Subcutaneous abdominal adipose tissue (tissue), 5 donors: ENCODE data around the gene SRGN.
"Not testable (repeated sequence)": the region's sequence is repeated elsewhere in the genome, so short reads cannot be mapped to it uniquely, and the experiment has no call there.

Source experiments
- H3K27ac ChIP-seq: one replicate; pipeline ENCODE4 v1.7.0; 2013; ENCODE audit warnings: low read depth, mild to moderate bottlenecking, inconsistent platforms, low read length, moderate library complexity
- H3K27me3 ChIP-seq, 5 donors: one replicate each; pipeline ENCODE4 v1.7.0; 2013; ENCODE audit warnings: low read length in 5 of 5, inconsistent platforms in 1 of 5; ENCODE audit not compliant: control insufficient read depth in 5 of 5, insufficient read depth in 4 of 5
- H3K36me3 ChIP-seq, 5 donors: one replicate each; pipeline ENCODE4 v1.7.0; 2013; ENCODE audit warnings: low read length in 5 of 5; ENCODE audit not compliant: control insufficient read depth in 5 of 5, insufficient read depth in 5 of 5
- H3K4me1 ChIP-seq, 5 donors: one replicate each; pipeline ENCODE4 v1.7.0; 2013; ENCODE audit warnings: low read length in 5 of 5, mild to moderate bottlenecking in 3 of 5, moderate library complexity in 1 of 5; ENCODE audit not compliant: control insufficient read depth in 5 of 5, insufficient read depth in 5 of 5
- H3K4me3 ChIP-seq, 5 donors: one replicate each; pipeline ENCODE4 v1.7.0; 2013; ENCODE audit warnings: low read length in 5 of 5, low read depth in 1 of 5
- H3K9ac ChIP-seq, 5 donors: one replicate each; pipeline ENCODE4 v1.7.0; 2013; ENCODE audit warnings: low read length in 5 of 5, mild to moderate bottlenecking in 4 of 5, moderate library complexity in 3 of 5
- H3K9me3 ChIP-seq, 5 donors: one replicate each; pipeline ENCODE4 v1.7.0; 2013; ENCODE audit warnings: low read length in 5 of 5; ENCODE audit not compliant: control insufficient read depth in 5 of 5
- donor health status: healthy.
- donor health status: healthy.
- donor health status: healthy.
- donor health status: healthy.
- donor health status: healthy.

SRGN gene

GRCh38 chr10:69087590-69088470 is at the start of gene SRGN:
TSS of gene SRGN (plus strand) at chr10:69088103. CDS start at chr10:69088158, 55 bp downstream.
- no peaks in the 10 kb centered on the region for H3K9me3 ChIP-seq
- peak within 1 kb of the TSS; percentile 92 for H3K27ac ChIP-seq
- H3K36me3 ChIP-seq, result no peaks in the 10 kb centered on the region
- H3K4me3 ChIP-seq, result peak within 1 kb of the TSS; percentile 59 to 84 (median 65)
- peaks cover 0 to 37% (median 21%) of the 10 kb centered on the region in 5 donors for H3K4me1 ChIP-seq
- H3K9ac ChIP-seq, result peak within 1 kb of the TSS; percentile 58 to 87 (median 83)
- H3K27me3 ChIP-seq, result no peaks in the 10 kb centered on the region

- H3K9ac ChIP-seq, H3K9me3 ChIP-seq, H3K27me3 ChIP-seq, H3K4me3 ChIP-seq, H3K36me3 ChIP-seq, H3K27ac ChIP-seq: not testable (repeated sequence)
- peaks cover 0 to 10% (median 5%) of the 10 kb centered on the region in 5 donors for H3K4me1 ChIP-seq
These were observed 47.0 kb upstream of the SRGN start for GRCh38 chr10:69040904-69041303.

GRCh38 chr10:69042417-69042816 is 45.5 kb upstream of the SRGN start:
- no peak overlapping the region for H3K9ac ChIP-seq
- H3K9me3 ChIP-seq, result no peaks in the 10 kb centered on the region
- no peaks in the 10 kb centered on the region for H3K27me3 ChIP-seq
- H3K4me3 ChIP-seq, result no peak overlapping the region
- no peak overlapping the region for H3K27ac ChIP-seq
- peaks cover 0 to 13% (median 7%) of the 10 kb centered on the region in 5 donors for H3K4me1 ChIP-seq
- H3K36me3 ChIP-seq, result no peaks in the 10 kb centered on the region

GRCh38 chr10:69042838-69043237 is 45.1 kb upstream of the SRGN start:
- Histone ChIP-seq H3K36me3 (no peaks in the 10 kb centered on the region), H3K27ac (no peak overlapping the region), H3K9ac (no peak overlapping the region), H3K9me3 (no peaks in the 10 kb centered on the region), H3K4me3 (no peak overlapping the region), H3K4me1 (peaks cover 0 to 13% (median 7%) of the 10 kb centered on the region in 5 donors), H3K27me3 (no peaks in the 10 kb centered on the region)

GRCh38 chr10:69043931-69044531 is 43.9 kb upstream of the SRGN start:
- Histone ChIP-seq H3K9ac (no peak overlapping the region), H3K27ac (no peak overlapping the region), H3K9me3 (no peaks in the 10 kb centered on the region), H3K36me3 (no peaks in the 10 kb centered on the region), H3K4me3 (no peak overlapping the region), H3K27me3 (no peaks in the 10 kb centered on the region), H3K4me1 (peaks cover 0 to 9% (median 7%) of the 10 kb centered on the region in 5 donors)

- no peak overlapping the region for H3K27ac ChIP-seq
- H3K27me3 ChIP-seq, result no peaks in the 10 kb centered on the region
- H3K9me3 ChIP-seq, result no peaks in the 10 kb centered on the region
- H3K9ac ChIP-seq, result no peak overlapping the region
- no peak overlapping the region for H3K4me3 ChIP-seq
- H3K36me3 ChIP-seq, result no peaks in the 10 kb centered on the region
- peaks cover 0 to 9% (median 7%) of the 10 kb centered on the region in 5 donors for H3K4me1 ChIP-seq
These were observed 43.4 kb upstream of the SRGN start for GRCh38 chr10:69044546-69044945.

- peaks cover 0 to 9% (median 7%) of the 10 kb centered on the region in 5 donors for H3K4me1 ChIP-seq
These were observed 42.2 kb upstream of the SRGN start for GRCh38 chr10:69045441-69046300.

GRCh38 chr10:69047111-69047832 is 40.6 kb upstream of the SRGN start:
- peaks cover 0 to 24% (median 16%) of the 10 kb centered on the region in 5 donors for H3K4me1 ChIP-seq
- no peak overlapping the region for H3K9ac ChIP-seq
- H3K4me3 ChIP-seq, result no peak overlapping the region
- no peak overlapping the region for H3K27ac ChIP-seq
- H3K27me3 ChIP-seq, result peaks cover 0 to 3% (median 0%) of the 10 kb centered on the region in 5 donors
- no peaks in the 10 kb centered on the region for H3K36me3 ChIP-seq
- no peaks in the 10 kb centered on the region for H3K9me3 ChIP-seq

More at GRCh38 chr10:69045441-69046300, 42.2 kb upstream of the SRGN start:
- H3K4me3 ChIP-seq, result no peak overlapping the region
- H3K36me3 ChIP-seq, result no peaks in the 10 kb centered on the region
- no peaks in the 10 kb centered on the region for H3K27me3 ChIP-seq
- no peaks in the 10 kb centered on the region for H3K9me3 ChIP-seq
- H3K9ac ChIP-seq, result no peak overlapping the region
- H3K27ac ChIP-seq, result no peak overlapping the region

- Histone ChIP-seq H3K9me3 (no peaks in the 10 kb centered on the region), H3K4me3 (no peak overlapping the region), H3K27me3 (peaks cover 0 to 3% (median 0%) of the 10 kb centered on the region in 5 donors), H3K4me1 (peaks cover 0 to 32% (median 24%) of the 10 kb centered on the region in 5 donors), H3K36me3 (no peaks in the 10 kb centered on the region), H3K9ac (no peak overlapping the region), H3K27ac (peak overlapping the region; percentile 46)
These were observed 39.8 kb upstream of the SRGN start for GRCh38 chr10:69048103-69048502.
